HG03066 (cell line): Measurements from ENCODE around the gene PTDSS2.
"Not testable (repeated sequence)": the region's sequence is repeated elsewhere in the genome, so short reads cannot be mapped to it uniquely, and the experiment has no call there.

ENCODE experiments used
- ATAC-seq: cut with Tn5 transposase; IDR thresholded peaks from one replicate; pipeline ENCODE4 v1.9.1; 2021; ENCODE audit warnings: low read depth; ENCODE audit not compliant: unreplicated experiment

The PTDSS2 gene

GRCh38 chr11:413120-414081 lies 36.7 kb upstream of the PTDSS2 start:
- no peak for ATAC-seq

DNA sequence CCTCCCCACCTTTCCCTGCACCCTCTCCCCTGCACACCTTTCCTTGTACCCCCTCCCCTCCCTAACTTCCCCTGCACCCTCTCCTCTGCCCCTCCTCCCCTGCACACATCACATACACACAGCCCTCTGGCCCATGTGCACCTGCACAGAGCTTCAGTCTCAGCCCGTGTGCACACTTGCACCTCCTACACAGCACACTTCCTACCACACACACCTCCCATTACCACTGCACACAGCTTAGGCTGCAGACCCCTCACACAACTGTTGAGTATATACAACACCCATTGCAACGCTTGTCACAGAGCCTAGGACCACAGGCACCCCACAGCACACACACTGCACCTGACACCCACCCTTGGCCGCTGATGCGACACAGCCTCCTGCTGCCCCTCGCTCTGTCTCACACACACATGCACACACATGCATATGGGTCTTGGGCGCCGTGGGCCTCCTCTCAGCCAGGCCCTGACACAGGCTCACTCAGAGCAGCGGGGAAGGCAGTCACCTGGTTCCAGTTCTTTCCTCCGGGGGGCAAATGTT lies 35.7 kb upstream of the PTDSS2 start:
- no peak for ATAC-seq

- no peak for ATAC-seq
Measured at GRCh38 chr11:415640-416041, 34.4 kb upstream of the PTDSS2 start.

GRCh38 chr11:416051-416756 lies 33.9 kb upstream of the PTDSS2 start:
- ATAC-seq, result no peak

- no peak for ATAC-seq
Measured at GRCh38 chr11:416757-417621, 33.1 kb upstream of the PTDSS2 start.

DNA sequence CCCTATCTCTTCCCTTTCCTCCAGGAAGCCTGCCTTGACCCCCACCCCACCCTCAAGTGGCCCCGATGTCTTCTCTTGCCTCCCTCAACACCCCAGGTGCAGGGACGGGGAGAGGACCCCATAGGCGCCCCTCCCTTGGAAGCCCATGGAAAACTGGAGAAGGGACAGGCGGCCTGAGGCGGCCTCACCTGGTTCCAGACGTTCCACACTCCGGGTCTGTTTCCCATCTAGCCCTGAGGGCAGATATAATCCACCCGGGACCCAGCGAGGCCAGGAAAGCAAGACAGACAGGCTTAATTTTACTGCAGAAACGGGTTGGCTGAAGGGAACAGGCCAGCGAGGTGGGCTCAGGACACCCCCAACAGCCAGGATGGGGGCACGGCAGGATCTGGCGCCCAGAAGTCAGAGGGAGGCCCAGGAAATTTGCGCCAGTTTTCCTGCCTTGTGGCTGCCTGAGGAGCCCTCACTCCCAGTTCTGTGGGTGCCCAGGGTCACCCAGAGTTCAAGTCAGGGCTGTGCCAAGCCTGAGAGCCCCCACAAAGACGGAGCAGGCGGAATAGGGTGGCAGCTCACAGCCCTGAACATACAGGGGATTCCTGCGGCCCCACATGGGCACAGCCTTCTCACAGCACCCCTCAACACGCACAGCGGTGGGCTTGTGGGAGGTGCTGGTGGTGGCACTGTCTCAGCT lies 32.3 kb upstream of the PTDSS2 start:
- ATAC-seq, result no peak

DNA sequence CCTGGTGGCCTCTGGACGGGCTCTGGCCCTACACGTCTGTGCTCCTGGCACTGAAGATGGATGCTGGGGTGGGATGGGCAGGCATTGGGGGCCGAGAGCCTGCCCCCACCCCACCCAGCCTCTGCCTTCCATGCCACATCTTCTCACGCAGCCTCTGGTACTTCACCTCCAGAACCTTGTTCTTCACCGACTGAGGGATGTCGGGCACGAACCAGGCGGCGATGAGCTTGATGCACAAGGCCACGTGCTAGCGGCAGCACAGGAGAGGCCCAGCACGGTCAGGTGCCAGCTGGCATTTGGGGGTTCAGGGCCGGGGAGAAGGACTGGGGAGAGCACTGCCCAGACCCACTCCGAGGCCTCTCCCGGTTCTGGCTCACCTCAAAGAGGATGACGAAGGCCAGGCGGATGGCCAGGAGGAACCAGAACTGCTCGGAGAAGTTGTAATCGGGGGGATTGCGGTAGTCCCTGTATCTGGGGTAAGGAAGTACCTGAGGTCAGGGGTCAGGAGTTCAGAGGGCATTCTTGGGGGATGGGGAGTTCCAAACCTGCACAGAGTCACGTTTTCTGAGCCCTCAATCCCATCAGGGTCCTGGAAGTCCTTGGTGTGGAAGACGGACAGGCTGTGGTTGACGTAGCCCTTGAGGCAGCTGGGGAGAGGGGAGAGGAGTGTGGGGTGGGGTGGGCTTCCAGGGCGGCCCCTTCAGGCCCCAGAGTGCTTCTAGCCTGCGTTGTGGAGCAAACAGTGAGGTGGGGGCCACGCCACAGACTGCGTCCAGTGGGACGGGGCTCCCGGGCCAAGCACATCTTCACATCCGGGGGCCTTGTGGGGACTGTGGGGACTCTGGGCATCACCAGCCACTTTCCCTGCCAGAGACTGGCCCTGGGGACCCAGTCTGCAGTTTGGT lies 31.5 kb upstream of the PTDSS2 start:
- ATAC-seq, result no peak

GRCh38 chr11:419248-420005 lies 30.7 kb upstream of the PTDSS2 start:
- ATAC-seq, result no peak

DNA sequence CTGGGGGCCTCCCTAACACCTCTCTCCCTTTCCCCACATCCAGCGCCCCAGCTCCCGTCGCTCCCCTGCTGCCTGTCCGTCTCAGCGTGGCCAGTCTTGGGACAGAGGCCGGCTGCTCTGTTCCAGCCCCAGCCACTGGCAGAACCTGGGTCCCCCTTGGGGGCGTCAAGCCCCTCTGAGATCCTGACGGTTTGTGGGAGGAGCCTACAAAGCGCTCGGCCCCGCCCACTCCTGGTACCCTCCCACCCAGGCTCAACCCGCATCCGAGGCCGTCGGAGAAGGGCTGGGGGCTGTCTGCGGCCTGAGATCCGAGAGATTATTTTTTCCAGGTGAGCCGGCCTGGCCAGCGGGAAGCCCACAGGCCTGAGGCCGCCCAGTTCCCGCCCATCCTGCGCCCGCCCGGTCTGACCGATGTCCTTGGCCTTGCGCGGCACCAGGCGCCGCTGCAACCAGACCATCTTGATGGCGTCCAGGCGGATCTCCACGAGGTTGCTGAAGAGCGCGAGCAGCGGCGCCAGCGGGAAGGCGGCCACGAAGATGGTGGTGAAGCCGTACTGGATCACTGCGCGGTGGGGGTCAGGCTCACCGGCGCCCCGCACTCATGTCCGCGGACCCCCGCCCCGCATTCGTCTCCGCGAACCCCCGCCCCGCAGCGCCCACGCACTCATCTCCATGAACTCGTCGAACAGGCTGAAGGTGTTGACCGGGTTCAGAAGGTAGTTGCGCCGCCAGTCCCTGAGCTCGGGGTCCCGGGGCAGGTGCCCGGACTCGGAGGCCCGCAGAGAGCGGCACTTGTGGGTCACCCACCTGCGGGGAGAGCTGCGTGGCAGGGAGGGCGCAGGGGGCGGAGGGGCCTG lies 29.8 kb upstream of the PTDSS2 start:
- no peak for ATAC-seq

- ATAC-seq, result no peak
Measured at GRCh38 chr11:420911-421321, 29.2 kb upstream of the PTDSS2 start.

GRCh38 chr11:422249-422656 lies 27.8 kb upstream of the PTDSS2 start:
- no peak for ATAC-seq

DNA sequence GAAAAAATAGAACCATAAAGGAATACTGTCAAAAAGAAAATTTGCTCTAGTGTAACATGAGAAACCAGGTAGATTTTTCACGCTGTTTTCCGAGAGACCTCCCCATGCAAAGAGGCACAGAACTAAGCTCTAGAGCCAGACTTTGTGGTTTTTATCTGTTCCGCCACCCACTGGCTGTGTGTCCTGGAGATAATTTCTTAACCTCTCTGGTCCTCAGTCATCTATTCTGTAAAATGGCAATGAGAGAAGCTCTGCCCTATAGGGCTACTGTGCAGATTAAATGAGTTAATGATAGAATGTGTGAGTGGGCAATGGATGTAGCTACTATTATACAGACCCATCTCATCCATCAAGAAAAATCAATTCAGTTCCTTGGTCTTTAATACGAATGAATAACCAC lies 25.8 kb upstream of the PTDSS2 start:
- ATAC-seq, result no peak

GRCh38 chr11:424766-425165 lies 25.3 kb upstream of the PTDSS2 start:
- not testable (repeated sequence) for ATAC-seq

- ATAC-seq, result no peak
Measured at GRCh38 chr11:425301-425700, 24.8 kb upstream of the PTDSS2 start.

GRCh38 chr11:426851-427250 lies 23.2 kb upstream of the PTDSS2 start:
- no peak for ATAC-seq

DNA sequence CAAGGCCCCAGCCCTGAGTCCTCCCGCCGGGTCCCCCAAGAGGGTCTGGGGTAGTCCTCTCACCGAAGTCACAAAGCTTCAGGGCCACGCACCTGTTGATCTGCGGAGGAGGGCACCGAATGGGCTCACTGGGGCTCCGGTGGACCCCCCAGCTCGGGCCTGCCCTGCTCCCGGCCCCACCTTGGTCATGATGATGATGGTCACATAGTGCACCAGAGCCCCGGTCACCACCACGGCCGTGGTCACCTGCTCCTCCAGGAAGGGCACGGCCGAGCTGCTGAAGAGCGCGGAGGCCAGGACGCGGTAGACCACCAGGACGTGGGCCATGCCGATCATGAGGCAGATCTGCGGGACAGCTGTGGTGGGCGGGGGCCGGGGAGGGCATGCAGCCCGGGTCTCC lies 21.8 kb upstream of the PTDSS2 start:
- no peak for ATAC-seq

DNA sequence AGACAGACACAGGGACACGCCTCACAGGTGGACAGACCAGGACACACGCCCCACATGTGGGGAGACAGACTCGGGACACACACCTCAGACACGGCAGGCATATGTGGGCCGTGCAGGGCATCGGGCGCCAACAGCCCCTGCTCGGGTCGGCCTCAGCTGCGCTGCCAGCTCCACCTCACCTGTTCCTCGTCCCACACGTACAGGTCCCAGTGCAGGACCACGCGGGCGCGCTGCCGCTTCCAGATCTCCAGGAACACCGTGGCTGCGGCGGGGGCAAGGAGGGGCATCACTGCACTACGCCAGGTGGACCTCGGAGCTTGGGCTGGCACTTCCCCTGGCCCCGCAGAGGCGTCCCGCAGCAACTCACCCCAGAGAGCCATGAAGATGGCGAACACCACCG lies 20.7 kb upstream of the PTDSS2 start:
- no peak for ATAC-seq
